Measurements from ENCODE around the gene CACNA2D4.

CACNA2D4 gene

GRCh38 chr12:1869145-1869544 is 49.3 kb downstream of the CACNA2D4 start:
- no peak for DNase-seq

DNA sequence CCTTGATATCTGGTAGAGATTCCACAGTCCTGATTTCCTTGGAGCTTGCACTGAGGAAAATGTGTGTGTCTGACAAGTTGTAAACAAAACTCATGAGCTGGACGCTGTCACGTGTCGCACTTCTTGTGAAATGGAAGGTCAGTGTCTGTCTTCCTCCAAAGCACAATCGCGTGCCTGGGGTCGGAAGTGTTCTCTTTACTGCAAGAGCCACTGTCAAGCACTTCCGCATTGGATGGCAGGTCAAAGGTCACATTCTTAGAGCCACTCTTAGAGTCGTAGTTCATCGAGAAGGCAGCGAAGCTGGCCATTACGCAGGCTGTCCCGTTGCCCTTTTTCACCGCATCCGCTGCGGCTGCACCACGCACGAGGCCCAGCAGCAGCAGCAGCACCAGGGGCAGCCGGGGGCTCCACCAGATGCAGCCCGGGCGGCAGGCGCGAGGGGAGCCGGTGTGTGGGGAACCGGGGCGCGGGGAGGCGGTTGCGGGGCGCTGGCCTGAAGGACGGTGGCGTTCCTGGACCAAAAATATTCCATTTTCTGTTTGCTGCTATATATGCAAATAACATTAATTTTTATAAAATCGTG is 53.1 kb downstream of the CACNA2D4 start:
- no peak for DNase-seq

DNA sequence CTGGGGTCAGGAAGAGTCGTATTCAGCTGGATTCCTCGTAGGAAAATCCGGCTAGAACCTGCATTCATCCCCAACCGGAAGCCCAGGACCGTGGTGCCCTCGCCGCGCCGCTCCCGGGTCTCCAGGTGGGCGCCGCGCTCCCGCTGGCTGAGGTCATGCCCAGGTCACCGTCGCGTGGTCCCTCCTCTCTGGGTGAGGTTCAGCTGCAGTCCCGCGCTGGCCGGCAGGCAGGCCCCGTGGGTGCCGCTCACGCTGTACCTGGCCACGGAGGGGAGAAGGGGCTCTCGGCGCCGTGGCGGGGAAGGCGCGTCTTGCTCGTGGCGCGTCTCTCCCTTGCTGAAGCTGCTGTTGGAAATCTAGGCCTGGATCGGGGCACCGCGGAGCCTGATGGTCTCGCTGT is 53.6 kb downstream of the CACNA2D4 start:
- DNase-seq = no peak

- no peak for DNase-seq
Measured at GRCh38 chr12:1864456-1864855, 54.0 kb downstream of the CACNA2D4 start.

DNA sequence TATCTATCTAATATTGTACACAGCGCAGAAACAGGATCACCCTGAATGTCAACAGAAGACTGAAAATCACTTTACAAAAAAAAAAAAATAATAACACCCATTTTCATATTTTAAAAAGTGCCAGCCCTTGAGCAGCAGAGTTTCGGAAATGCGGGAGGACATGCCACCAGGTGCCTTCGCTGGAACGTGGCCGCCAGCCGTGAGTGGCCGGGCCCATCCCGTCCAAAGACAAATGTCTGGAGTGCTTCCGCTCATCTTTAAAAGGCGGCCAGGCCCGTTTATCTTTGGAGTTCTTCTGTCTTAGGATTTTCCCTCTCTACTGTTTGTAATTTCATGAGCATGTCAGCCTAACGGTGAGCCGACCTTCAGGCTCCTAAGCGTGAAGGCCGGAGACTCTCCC is 54.6 kb downstream of the CACNA2D4 start:
- DNase-seq = no peak

GRCh38 chr12:1862973-1863372 is 55.5 kb downstream of the CACNA2D4 start:
- no peak for DNase-seq

DNA sequence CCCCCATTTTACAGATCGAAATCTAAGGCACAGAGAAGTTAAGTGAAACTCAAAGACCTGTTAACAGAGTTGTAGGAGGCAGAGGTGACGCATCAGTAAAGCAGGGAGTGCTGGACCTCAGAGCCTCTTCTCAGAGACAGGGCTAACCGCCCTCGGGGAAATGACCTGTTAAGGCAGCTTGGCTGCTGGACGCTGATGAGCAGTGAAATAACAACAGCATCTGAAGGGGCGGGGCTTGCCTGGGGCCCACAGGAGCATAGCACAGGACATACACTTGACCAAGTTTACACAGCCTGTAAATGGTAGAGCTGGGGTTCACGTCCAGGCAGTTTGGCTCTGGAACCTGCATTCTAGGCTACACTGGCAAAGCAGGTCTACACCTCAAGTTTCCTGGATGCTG is 58.8 kb downstream of the CACNA2D4 start:
- DNase-seq = no peak

- no peak for DNase-seq
Measured at GRCh38 chr12:1858456-1858855, 60.0 kb downstream of the CACNA2D4 start.

DNA sequence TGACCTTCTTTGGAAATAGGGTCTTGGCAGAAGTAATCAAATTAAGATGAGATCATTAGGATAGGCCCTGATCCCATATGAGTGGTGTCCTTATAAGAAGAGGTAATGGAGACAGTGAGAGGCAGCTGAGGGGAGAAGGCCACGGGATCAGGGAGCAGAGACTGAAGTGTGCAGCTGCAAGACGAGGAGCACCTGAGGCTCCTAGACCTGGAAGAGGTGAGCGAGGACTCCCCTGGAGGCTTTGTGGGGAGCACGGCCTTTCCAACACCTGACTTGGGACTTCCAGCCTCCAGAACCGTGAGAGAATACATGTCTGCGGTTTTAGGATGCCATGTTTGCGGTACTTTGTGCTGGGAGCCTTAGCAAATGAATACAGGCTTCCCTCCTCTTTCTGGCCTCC is 60.6 kb downstream of the CACNA2D4 start:
- no peak for DNase-seq

DNA sequence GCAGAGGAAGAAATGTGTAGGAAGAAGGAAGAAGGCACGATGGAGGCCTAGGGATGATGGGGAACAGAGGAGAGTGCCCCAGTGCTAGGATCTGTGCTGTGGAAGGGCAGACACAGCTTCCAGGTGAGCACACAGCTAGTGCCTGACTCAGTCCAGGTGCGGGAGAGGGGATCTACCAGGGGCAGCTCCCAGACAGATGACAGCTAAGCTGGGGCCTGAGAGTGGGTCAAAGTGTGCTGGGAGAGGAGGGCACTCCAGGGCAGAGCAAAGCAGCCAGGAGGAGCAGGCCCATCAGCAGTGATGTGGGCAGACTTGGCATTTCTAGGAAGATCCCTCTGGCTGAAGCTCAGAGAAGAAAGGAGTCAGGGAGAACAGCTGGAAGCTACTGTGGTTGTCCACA is 61.4 kb downstream of the CACNA2D4 start:
- DNase-seq = no peak

- DNase-seq = no peak
Measured at GRCh38 chr12:1855241-1855640, 63.2 kb downstream of the CACNA2D4 start.

- DNase-seq = no peak
Measured at GRCh38 chr12:1853716-1854115, 64.7 kb downstream of the CACNA2D4 start.

DNA sequence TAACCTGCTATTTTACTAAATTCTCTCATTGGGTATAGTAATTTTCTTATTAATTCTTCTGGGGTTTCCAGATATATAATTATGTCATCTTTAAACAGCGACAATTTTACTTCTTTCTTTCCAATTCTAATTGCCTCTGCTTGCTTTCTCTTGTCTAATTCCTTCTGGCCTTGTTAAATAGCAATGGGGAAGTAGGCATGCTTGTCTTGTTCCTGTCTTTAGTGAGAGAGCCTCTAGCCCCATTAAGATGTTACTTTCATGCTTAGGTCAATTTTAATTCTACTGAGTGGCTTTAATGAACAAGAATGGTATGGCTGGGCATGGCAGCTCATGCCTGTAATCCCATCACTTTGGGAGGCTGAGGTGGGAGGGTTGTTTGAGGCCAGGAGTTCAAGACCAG is 66.4 kb downstream of the CACNA2D4 start:
- no peak for DNase-seq

DNA sequence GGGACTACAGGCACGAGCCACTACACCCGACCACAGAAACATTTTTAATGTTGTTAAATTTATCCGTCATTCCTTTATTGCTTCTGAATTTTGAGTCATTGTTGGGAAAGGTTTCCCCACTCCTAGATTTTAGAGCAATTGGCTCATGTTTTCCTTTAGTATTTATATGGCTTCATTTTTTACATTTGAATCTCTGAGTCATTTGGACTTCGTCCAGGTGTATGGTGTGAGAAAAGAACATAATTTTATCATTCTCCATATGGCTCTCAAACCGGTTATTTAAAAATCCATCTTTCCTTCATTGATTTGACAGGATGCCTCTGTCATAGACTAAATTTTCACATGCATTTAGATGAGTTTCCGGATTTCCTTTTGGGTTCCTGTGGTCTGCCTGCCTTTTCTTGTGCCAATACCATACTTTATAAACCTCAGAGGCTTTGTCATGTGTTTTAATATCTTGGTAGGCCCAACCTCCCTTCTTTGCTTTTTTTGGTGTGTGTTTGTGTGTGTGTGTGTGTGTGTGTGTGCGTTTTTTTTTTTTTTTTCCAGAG is 67.2 kb downstream of the CACNA2D4 start:
- DNase-seq = no peak

DNA sequence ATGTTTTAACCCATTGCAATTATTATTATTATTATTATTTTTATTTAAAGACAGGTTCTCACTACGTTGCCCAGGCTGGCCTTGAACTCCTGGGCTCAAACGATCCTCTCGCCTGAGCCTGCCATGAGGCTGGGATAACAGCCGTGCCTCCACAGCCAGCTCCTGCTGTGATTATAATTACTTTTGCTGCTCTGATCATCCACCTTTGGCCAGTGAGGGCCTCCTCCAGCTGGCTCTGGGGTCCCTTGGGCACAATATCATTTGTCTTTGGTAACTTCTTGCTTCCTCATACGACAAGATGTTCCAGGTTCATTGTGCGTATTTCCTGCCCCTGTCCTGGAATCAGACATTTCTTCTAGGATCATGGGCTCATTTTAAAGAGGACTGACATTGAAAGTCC is 69.7 kb downstream of the CACNA2D4 start:
- no peak for DNase-seq

DNA sequence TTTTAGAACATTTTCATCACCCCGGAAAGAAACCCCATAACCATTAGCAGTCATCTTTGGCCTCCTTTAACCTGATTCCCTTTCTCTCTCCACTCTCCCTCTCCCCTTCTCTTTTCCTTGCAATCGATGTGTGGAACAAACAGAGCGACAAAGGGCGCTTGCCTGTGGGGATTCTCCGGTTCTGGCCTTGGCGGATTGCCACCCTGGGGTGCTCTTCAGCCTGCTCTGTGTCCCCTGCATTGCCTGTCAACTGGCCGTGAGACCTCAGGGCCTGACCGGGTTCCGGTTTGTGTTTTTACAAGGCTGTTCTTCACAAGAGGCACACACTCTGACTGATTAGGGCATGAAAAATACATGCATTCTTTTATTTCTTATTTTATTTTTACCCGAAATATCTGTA is 70.3 kb downstream of the CACNA2D4 start:
- DNase-seq = no peak

GRCh38 chr12:1847411-1847810 is 71.0 kb downstream of the CACNA2D4 start:
- no peak for DNase-seq

- no peak for DNase-seq
Measured at GRCh38 chr12:1846421-1847405, 71.7 kb downstream of the CACNA2D4 start.

DNA sequence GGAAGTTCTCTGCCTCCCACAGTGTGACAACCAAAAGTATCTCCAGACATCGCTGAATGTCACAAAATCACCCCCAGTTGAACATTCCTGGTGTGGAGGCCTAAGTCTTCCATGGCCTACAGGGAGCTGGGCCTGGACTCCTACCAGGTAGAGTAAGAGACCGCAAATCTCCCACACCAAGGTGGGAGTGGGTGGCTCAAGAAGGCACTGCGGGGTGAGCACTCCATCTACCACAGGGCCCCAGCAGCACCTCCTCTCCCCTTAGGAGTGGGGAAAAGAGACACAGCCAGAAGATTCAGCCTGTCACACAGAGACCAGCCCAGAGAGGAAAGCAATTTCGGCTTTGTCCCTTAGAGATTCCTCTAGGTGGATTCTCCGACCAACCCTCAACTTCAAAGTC is 72.6 kb downstream of the CACNA2D4 start:
- DNase-seq = no peak

DNA sequence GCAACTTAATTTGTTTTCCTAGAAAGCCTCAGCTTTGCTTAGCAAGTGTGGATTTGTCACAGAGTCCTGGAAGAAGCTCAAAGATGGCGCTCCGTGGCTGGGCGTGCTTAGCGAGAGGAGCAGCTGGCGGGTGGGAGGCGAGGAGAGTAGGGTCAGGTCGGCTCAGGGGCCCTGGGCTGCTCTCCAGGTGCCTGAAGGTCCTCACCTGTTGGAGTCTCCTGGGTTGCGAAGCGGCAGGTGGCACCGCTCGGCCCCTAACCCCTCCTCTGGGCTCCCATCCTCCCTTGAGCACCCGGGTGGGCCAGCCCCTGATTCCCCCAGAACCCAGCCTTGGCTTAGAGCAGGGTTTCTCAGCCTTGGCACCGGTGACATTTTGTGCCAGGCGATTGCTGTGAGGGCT is 73.0 kb downstream of the CACNA2D4 start:
- no peak for DNase-seq

DNA sequence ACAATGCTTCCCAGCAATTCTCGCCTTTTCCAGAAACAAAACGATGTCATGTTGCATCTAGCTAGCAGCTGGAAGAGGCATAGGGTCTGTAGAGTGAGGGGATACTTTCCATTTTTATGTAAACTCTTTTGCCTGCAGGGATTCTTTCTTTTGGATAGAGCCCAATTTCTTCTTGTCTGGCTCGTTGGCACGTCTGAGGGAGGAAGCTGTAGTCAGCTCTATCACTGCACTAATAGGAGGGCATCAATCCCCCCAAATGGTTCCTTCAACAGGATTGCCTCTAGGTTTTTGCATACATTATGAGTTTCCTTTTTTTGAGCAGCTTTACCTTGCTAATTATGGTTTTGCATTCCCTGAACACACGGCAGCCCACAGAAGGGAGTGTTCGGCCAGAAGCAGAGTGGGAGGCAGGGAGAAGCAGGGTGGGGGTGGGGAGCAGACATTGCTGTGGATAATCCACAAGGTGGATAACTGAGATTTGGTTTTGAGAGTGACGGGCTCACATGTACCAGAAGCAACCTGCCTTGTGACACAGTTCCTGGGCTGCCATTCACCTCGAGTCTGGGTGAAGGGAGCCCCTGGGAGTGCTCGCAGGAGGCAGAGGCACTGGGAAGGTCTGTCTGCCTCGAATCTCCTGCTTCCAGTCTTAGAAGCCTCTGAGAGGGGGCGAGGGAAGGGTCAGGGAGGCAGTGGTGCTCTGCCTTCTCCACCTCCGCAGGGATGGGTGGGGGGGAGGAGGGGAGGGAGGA is 73.6 kb downstream of the CACNA2D4 start:
- DNase-seq = no peak

- no peak for DNase-seq
Measured at GRCh38 chr12:1844223-1844622, 74.2 kb downstream of the CACNA2D4 start.

DNA sequence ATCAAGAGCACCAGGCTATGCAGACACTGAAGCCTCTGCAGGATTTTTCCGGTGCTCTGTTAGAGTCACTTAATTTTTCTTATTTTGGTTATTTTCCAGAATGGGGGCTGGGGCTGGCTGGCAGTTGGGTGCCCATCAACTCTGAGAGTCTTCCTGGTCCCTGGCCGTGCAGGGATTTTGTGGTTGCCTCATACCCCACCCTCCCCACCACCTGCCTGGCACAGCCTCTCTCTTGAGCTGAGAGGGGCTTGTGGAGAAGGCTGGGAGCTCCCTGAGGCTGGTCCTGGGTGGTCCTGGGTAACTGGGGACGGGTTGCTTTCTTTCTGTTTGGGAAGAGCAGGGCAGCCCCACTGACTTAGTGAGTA is 74.8 kb downstream of the CACNA2D4 start:
- DNase-seq = no peak

All from activated effector memory CD4-positive, alpha-beta T cell treated with Interleukin-2 at 50 U/mL for 16 hours (primary cell).